Progenitor cell of endocrine pancreas (in vitro differentiated cells): ENCODE results near the gene GLYATL1. TPM values are rescaled to one million over a fixed set of nuclear protein-coding genes. Genes with fewer than 3 reads are reported as not detected.

Source experiments
- DNase-seq: peaks from one replicate; pipeline ENCODE4 v3.0.0; 2021; ENCODE audit warnings: low spot score; ENCODE audit not compliant: unreplicated experiment
- H3K27ac Mint-ChIP-seq: 2 replicates; pipeline ENCODE4 v1.8.0; 2021; ENCODE audit warnings: mild to moderate bottlenecking, moderate library complexity, mixed read lengths
- H3K27me3 Mint-ChIP-seq: 2 replicates; pipeline ENCODE4 v1.8.0; 2021; ENCODE audit warnings: mixed read lengths
- H3K36me3 Mint-ChIP-seq: 2 replicates; pipeline ENCODE4 v1.8.0; 2022; ENCODE audit warnings: mixed read lengths; ENCODE audit not compliant: insufficient read depth
- H3K4me1 Mint-ChIP-seq: 2 replicates; pipeline ENCODE4 v1.8.0; 2021; ENCODE audit warnings: low read depth, mixed read lengths
- H3K4me3 Mint-ChIP-seq: 2 replicates; pipeline ENCODE4 v1.8.0; 2021; ENCODE audit warnings: low read depth, mild to moderate bottlenecking, moderate library complexity, mixed read lengths
- H3K9me3 Mint-ChIP-seq: 2 replicates; pipeline ENCODE4 v1.8.0; 2021; ENCODE audit warnings: low read depth, mixed read lengths
- CTCF ChIP-seq: fragments of 200-600 bp; sonication (generic); IDR thresholded peaks from one replicate; pipeline ENCODE4 v1.5.0; 2021; ENCODE audit warnings: antibody characterized with exemption, mild to moderate bottlenecking; ENCODE audit not compliant: unreplicated experiment
- total RNA-seq: library from RNA; stranded (reverse); gene quantifications from 2 replicates; pipeline ENCODE4 v1.2.1, GENCODE V29; 2021

Gene GLYATL1
- total RNA-seq, 1 donor from 2014 or later: 25.3 TPM

GRCh38 chr11:58919561-58919960 lies 19.7 kb upstream of the GLYATL1 start:
- peaks cover 3% of the 10 kb centered on the region for H3K36me3 Mint-ChIP-seq
- TF ChIP-seq CTCF: no peak
- no peak overlapping the region for H3K4me3 Mint-ChIP-seq
- DNase-seq: no peak
- H3K27me3 Mint-ChIP-seq: no peaks in the 10 kb centered on the region
- peaks cover 24% of the 10 kb centered on the region for H3K9me3 Mint-ChIP-seq
- H3K27ac Mint-ChIP-seq: no peak overlapping the region
- H3K4me1 Mint-ChIP-seq: peaks cover 23% of the 10 kb centered on the region

DNA sequence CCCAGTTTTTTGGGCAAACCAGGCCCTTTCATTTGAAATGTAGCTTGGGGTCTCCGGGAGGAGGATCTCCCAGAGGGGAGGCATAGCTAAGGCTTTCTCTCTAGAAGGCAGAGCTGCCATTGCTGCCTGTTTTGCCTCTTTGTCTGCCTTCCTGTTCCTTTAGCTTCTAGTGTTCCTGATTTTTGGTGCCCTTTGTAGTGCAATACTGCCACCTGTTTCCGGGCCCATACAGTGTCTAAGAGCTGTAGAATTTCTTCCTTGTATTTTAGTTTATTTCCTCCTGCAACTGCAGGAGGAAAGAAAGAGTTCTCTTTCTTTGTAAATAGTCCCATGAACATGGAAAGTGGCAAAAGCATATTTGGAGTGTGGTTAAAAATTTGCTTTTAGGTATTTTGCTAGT lies 19.3 kb upstream of the GLYATL1 start:
- H3K4me3 Mint-ChIP-seq: no peak overlapping the region

GRCh38 chr11:58921778-58922390 lies 17.4 kb upstream of the GLYATL1 start:
- Mint-ChIP-seq H3K9me3 (peaks cover 14% of the 10 kb centered on the region), H3K27ac (peak overlapping the region; percentile 0), H3K36me3 (peaks cover 2% of the 10 kb centered on the region), H3K4me1 (peaks cover 44% of the 10 kb centered on the region), H3K27me3 (no peaks in the 10 kb centered on the region), H3K4me3 (no peak overlapping the region)
- no peak for TF ChIP-seq CTCF
- no peak for DNase-seq

More for the DNA sequence above, 19.3 kb upstream of the GLYATL1 start:
- Mint-ChIP-seq H3K4me1 (peaks cover 28% of the 10 kb centered on the region), H3K27me3 (no peaks in the 10 kb centered on the region), H3K9me3 (peaks cover 24% of the 10 kb centered on the region), H3K36me3 (peaks cover 3% of the 10 kb centered on the region), H3K27ac (no peak overlapping the region)
- no peak for TF ChIP-seq CTCF
- no peak for DNase-seq

- no peaks in the 10 kb centered on the region for H3K27me3 Mint-ChIP-seq
- peaks cover 47% of the 10 kb centered on the region for H3K4me1 Mint-ChIP-seq
- peak overlapping the region; percentile 96 for H3K27ac Mint-ChIP-seq
- TF ChIP-seq CTCF: no peak
- H3K4me3 Mint-ChIP-seq: no peak overlapping the region
- H3K36me3 Mint-ChIP-seq: no peaks in the 10 kb centered on the region
- H3K9me3 Mint-ChIP-seq: peaks cover 8% of the 10 kb centered on the region
- no peak for DNase-seq
Observed at GRCh38 chr11:58922479-58922878, 16.8 kb upstream of the GLYATL1 start.

- Mint-ChIP-seq H3K27me3 (no peaks in the 10 kb centered on the region), H3K9me3 (peaks cover 1% of the 10 kb centered on the region), H3K36me3 (no peaks in the 10 kb centered on the region), H3K4me3 (no peak overlapping the region), H3K27ac (peak overlapping the region; percentile 96), H3K4me1 (peaks cover 52% of the 10 kb centered on the region)
- DNase-seq: no peak
- TF ChIP-seq CTCF: peak; percentile 59
Observed at GRCh38 chr11:58923300-58923788, 15.9 kb upstream of the GLYATL1 start.
